CD14-positive monocyte (primary cell): ENCODE data around the gene KCNT1. TPM values are rescaled to one million over a fixed set of nuclear protein-coding genes. Genes with fewer than 3 reads are reported as not detected.

Experiments
- DNase-seq, 3 donors: peaks; one replicate each; pipeline ENCODE4 v3.0.0-alpha.2; 2011 to 2022
- H2AFZ ChIP-seq: 2 replicates; pipeline ENCODE4 v1.6.0; 2012; ENCODE audit warnings: mild to moderate bottlenecking, low read depth, low read length, inconsistent platforms; ENCODE audit not compliant: insufficient read depth, poor library complexity, severe bottlenecking
- H3K27ac ChIP-seq, 2 donors: 1 replicate in 1 of 2; 2 replicates in 1 of 2; pipeline ENCODE4 v1.5.1; 2012 to 2013; ENCODE audit warnings: low read length in 2 of 2, control low read depth in 1 of 2, inconsistent platforms in 1 of 2, low read depth in 1 of 2, mild to moderate bottlenecking in 1 of 2
- H3K27me3 ChIP-seq, 2 donors: one replicate each; pipeline versions ENCODE4 v1.6.0 to v1.6.1; 2011 to 2013; ENCODE audit warnings: low read length in 2 of 2; ENCODE audit not compliant: control insufficient read depth in 2 of 2, insufficient read depth in 2 of 2
- H3K36me3 ChIP-seq, 2 donors: replicated peaks in 1 of 2; 1 replicate in 1 of 2; 2 replicates in 1 of 2; pipeline versions ENCODE4 v1.5.1 to v1.6.1; 2012 to 2013; ENCODE audit warnings: low read length in 2 of 2, control low read depth in 1 of 2, inconsistent platforms in 1 of 2, mild to moderate bottlenecking in 1 of 2; ENCODE audit not compliant: insufficient read depth in 2 of 2, control insufficient read depth in 1 of 2
- H3K4me1 ChIP-seq, 2 donors: 1 replicate in 1 of 2; 2 replicates in 1 of 2; pipeline versions ENCODE4 v1.5.1 to v1.6.1; 2012 to 2013; ENCODE audit warnings: low read length in 2 of 2, control low read depth in 1 of 2, inconsistent platforms in 1 of 2, mild to moderate bottlenecking in 1 of 2, moderate library complexity in 1 of 2; ENCODE audit not compliant: insufficient read depth in 2 of 2, control insufficient read depth in 1 of 2
- H3K4me2 ChIP-seq: replicated peaks from 2 replicates; pipeline ENCODE3; 2012; ENCODE audit warnings: low read length, moderate library complexity, mild to moderate bottlenecking; ENCODE audit not compliant: poor library complexity, severe bottlenecking; ENCODE audit errors: extremely low read depth
- H3K4me3 ChIP-seq, 3 experiments: fragments of 200-600 bp in 1 of 3; sonication (generic) in 1 of 3; replicated peaks in 1 of 3; 1 replicate in 2 of 3; 2 replicates in 1 of 3; pipeline ENCODE4 v1.5.1; 2011 to 2013; ENCODE audit warnings: low read length in 3 of 3, mild to moderate bottlenecking in 3 of 3, control low read depth in 2 of 3, low read depth in 2 of 3, inconsistent platforms in 1 of 3, moderate library complexity in 1 of 3
- H3K79me2 ChIP-seq: 2 replicates; pipeline ENCODE4 v1.6.0; 2012; ENCODE audit warnings: mild to moderate bottlenecking, control low read depth, inconsistent platforms, low read length, moderate library complexity; ENCODE audit not compliant: insufficient read depth
- H3K9ac ChIP-seq: 2 replicates; pipeline ENCODE4 v1.6.0; 2017; ENCODE audit warnings: low read length, mild to moderate bottlenecking; ENCODE audit not compliant: insufficient read depth, poor library complexity, severe bottlenecking
- H3K9me3 ChIP-seq, 2 donors: replicated peaks in 1 of 2; 1 replicate in 1 of 2; 2 replicates in 1 of 2; pipeline versions ENCODE4 v1.5.1 to v1.6.1; 2012 to 2013; ENCODE audit warnings: low read length in 2 of 2, control low read depth in 1 of 2; ENCODE audit not compliant: control insufficient read depth in 1 of 2, insufficient read depth in 1 of 2
- H4K20me1 ChIP-seq: 2 replicates; pipeline ENCODE4 v1.6.0; 2012; ENCODE audit warnings: mild to moderate bottlenecking, low read length, control low read depth, moderate library complexity; ENCODE audit not compliant: insufficient read depth
- H3K27ac Mint-ChIP-seq, 7 donors: one replicate each; pipeline ENCODE4 v1.8.0; 2020; ENCODE audit warnings: mild to moderate bottlenecking in 7 of 7, mixed read lengths in 7 of 7, moderate library complexity in 6 of 7, inconsistent platforms in 2 of 7
- H3K27me3 Mint-ChIP-seq, 3 donors: one replicate each; pipeline ENCODE4 v1.8.0; 2021 to 2022; ENCODE audit warnings: low read depth in 3 of 3, mild to moderate bottlenecking in 3 of 3, mixed read lengths in 3 of 3, moderate library complexity in 3 of 3, inconsistent platforms in 1 of 3
- H3K36me3 Mint-ChIP-seq, 2 donors: one replicate each; pipeline ENCODE4 v1.8.0; 2020; ENCODE audit warnings: mixed read lengths in 2 of 2, inconsistent platforms in 1 of 2, mild to moderate bottlenecking in 1 of 2
- H3K4me1 Mint-ChIP-seq: one replicate; pipeline ENCODE4 v1.8.0; 2020; ENCODE audit warnings: mild to moderate bottlenecking, mixed read lengths
- H3K4me3 Mint-ChIP-seq, 2 donors: one replicate each; pipeline ENCODE4 v1.8.0; 2020; ENCODE audit warnings: mild to moderate bottlenecking in 2 of 2, mixed read lengths in 2 of 2, moderate library complexity in 1 of 2
- H3K9me3 Mint-ChIP-seq, 7 donors: one replicate each; pipeline ENCODE4 v1.8.0; 2020 to 2022; ENCODE audit warnings: mixed read lengths in 7 of 7, mild to moderate bottlenecking in 6 of 7, moderate library complexity in 6 of 7, inconsistent platforms in 2 of 7
- CTCF ChIP-seq: fragments of 200-600 bp; IDR thresholded peaks from one replicate; pipeline ENCODE4 v1.8.0; 2022; ENCODE audit warnings: antibody characterized with exemption, mild to moderate bottlenecking
- WGBS: methylation state at CpG from one replicate; pipeline ENCODE4 v1.1.5; 2013; ENCODE audit warnings: missing lambda C conversion rate; ENCODE audit not compliant: insufficient coverage; 5-methylcytosine and 5-hydroxymethylcytosine counted together
- intact Hi-C, 2 donors: fragments of 100-400 bp; cut with micrococcal nuclease; formaldehyde crosslinking; loops; one replicate each; pipeline versions ENCODE4 v1.15.0 to v1.15.1; 2023
- polyA plus RNA-seq, 3 donors: library from polyadenylated mRNA; depleted of rRNA in 1 of 3; unstranded in 2 of 3; stranded (reverse) in 1 of 3; fragments of 300-500 nt in 2 of 3; fragments of >200 nt in 1 of 3; fragmentation: Illumina TruSeq in 2 of 3; gene quantifications; 1 replicate in 2 of 3; 2 replicates in 1 of 3; pipeline ENCODE4 v1.2.3, GENCODE V29; 2012 to 2021

Gene KCNT1
- polyA plus RNA-seq, 3 donors: not detected

GRCh38 chr9:135833864-135834263 is 131.9 kb downstream of the KCNT1 start:
- Histone ChIP-seq H3K9ac (no peak overlapping the region), H3K27me3 (no peaks in the 10 kb centered on the region), H3K9me3 (peaks cover 0 to 6% of the 10 kb centered on the region in 2 donors), H3K4me2 (no peak overlapping the region), H3K79me2 (no peaks in the 10 kb centered on the region), H3K36me3 (peaks cover 0 to 23% of the 10 kb centered on the region in 2 donors), H3K27ac (no peak overlapping the region), H4K20me1 (peaks cover 33% of the 10 kb centered on the region), H2AFZ (no peak overlapping the region), H3K4me1 (no peaks in the 10 kb centered on the region), H3K4me3 (no peak overlapping the region)
- intact Hi-C loops: no loop called here
- WGBS: no CpG with 5 or more reads among the region's 3 CpGs
- Mint-ChIP-seq H3K27ac (no peak overlapping the region), H3K4me1 (peaks cover 3% of the 10 kb centered on the region), H3K9me3 (peaks cover 0 to 7% (median 0%) of the 10 kb centered on the region in 7 donors), H3K36me3 (peaks cover 5 to 11% of the 10 kb centered on the region in 2 donors), H3K27me3 (no peaks in the 10 kb centered on the region), H3K4me3 (no peak overlapping the region)
- TF ChIP-seq CTCF: no peak
- DNase-seq: no peak

- H3K27me3 ChIP-seq: no peaks in the 10 kb centered on the region
- H3K9me3 Mint-ChIP-seq: peaks cover 0 to 2% (median 0%) of the 10 kb centered on the region in 7 donors
- H3K9ac ChIP-seq: no peak overlapping the region
- H3K4me1 ChIP-seq: no peaks in the 10 kb centered on the region
- H3K9me3 ChIP-seq: no peaks in the 10 kb centered on the region
- no peak overlapping the region for H3K27ac ChIP-seq
- H3K36me3 ChIP-seq: peaks cover 2 to 27% of the 10 kb centered on the region in 2 donors
- no peak overlapping the region for H3K27ac Mint-ChIP-seq
- no peak overlapping the region for H3K4me2 ChIP-seq
- 98% methylated on average over 7 of the region's 10 CpGs for WGBS
- H3K4me1 Mint-ChIP-seq: peaks cover 3% of the 10 kb centered on the region
- H3K4me3 Mint-ChIP-seq: no peak overlapping the region
- intact Hi-C loops: no loop called here
- TF ChIP-seq CTCF: no peak
- peaks cover 43% of the 10 kb centered on the region for H4K20me1 ChIP-seq
- H2AFZ ChIP-seq: no peak overlapping the region
- DNase-seq: no peak
- no peaks in the 10 kb centered on the region for H3K27me3 Mint-ChIP-seq
- peaks cover 1 to 10% of the 10 kb centered on the region in 2 donors for H3K36me3 Mint-ChIP-seq
- H3K79me2 ChIP-seq: peaks cover 3% of the 10 kb centered on the region
- H3K4me3 ChIP-seq: no peak overlapping the region
These were observed 133.1 kb downstream of the KCNT1 start for GRCh38 chr9:135835131-135835530.
